ENCODE measurements around the gene RIBC2. TPM values are rescaled to one million over a fixed set of nuclear protein-coding genes. Genes with fewer than 3 reads are reported as not detected.
A peak's percentile ranks its signal among the peaks of the same experiment; 100 is the strongest.
"Not testable (repeated sequence)": the region's sequence is repeated elsewhere in the genome, so short reads cannot be mapped to it uniquely, and the experiment has no call there.

RIBC2 gene
- polyA plus RNA-seq, 1 of the 3 experiments (the other 2 are of a cell fraction), result not detected

DNA sequence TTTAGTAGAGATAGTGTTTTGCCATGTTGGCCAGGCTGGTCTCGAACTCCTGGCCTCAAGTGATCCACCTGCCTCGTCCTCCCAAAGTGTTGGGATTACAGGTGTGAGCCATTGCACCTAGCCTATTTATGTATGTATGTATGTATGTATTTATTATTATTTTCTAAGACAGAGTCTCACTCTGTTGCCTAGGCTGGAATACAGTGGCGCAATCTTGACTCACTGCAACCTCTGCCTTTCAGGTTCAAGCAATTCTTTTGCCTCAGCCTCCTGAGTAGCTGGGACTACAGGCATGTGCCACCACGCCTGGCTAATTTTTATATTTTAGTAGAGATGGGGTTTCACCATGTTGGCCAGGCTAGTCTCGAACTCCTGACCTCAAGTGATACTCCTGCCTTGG lies 35.9 kb downstream of the RIBC2 start:
- H3K9me3 ChIP-seq; H4K20me1 ChIP-seq (ENCODE audit: insufficient read depth); H3K79me2 ChIP-seq (ENCODE audit: insufficient read depth); H3K9ac ChIP-seq; H3K4me2 ChIP-seq; CTCF ChIA-PET; H3K27ac ChIP-seq (ENCODE audit: low read depth in 2 of 2, low read length in 1 of 2); POLR2A ChIA-PET; H2AFZ ChIP-seq (ENCODE audit: low read depth); H3K9me2 ChIP-seq; DNase-seq; H3K4me3 ChIP-seq (ENCODE audit: low read depth in 2 of 2, low read length in 1 of 2); H3K27me3 ChIP-seq (ENCODE audit: insufficient read depth); H3K36me3 ChIP-seq (replicated peaks in 1 of 2; ENCODE audit: control insufficient read depth in 1 of 2, insufficient read depth in 2 of 2, low read length in 1 of 2): not testable (repeated sequence)
- peaks cover 20 to 24% of the 10 kb centered on the region in 2 experiments; a peak in 3 of 4 replicates for H3K4me1 ChIP-seq (ENCODE audit: control insufficient read depth in 1 of 2, insufficient read depth in 2 of 2, low read depth in 1 of 2, low read length in 1 of 2)
- H3F3A ChIP-seq (replicated peaks; ENCODE audit: insufficient read depth), result peaks cover 16% of the 10 kb centered on the region
- WGBS (ENCODE audit: low lambda C conversion rate), result 92% methylated on average over 5 of the region's 5 CpGs

GRCh38 chr22:45450101-45450785 lies 36.8 kb downstream of the RIBC2 start:
- Histone ChIP-seq H3K79me2 (ENCODE audit: insufficient read depth) (no peaks in the 10 kb centered on the region), H3K9me3 (no peaks in the 10 kb centered on the region), H3K27ac (ENCODE audit: low read depth in 2 of 2, low read length in 1 of 2) (peak overlapping the region; percentile 81 to 89), H3K9me2 (no peaks in the 10 kb centered on the region), H3K9ac (no peak overlapping the region), H3K4me3 (ENCODE audit: low read depth in 2 of 2, low read length in 1 of 2) (no peak overlapping the region), H3K36me3 (replicated peaks in 1 of 2; ENCODE audit: control insufficient read depth in 1 of 2, insufficient read depth in 2 of 2, low read length in 1 of 2) (no peaks in the 10 kb centered on the region), H3K27me3 (ENCODE audit: insufficient read depth) (no peaks in the 10 kb centered on the region), H4K20me1 (ENCODE audit: insufficient read depth) (no peaks in the 10 kb centered on the region), H3F3A (replicated peaks; ENCODE audit: insufficient read depth) (peaks cover 16% of the 10 kb centered on the region), H2AFZ (ENCODE audit: low read depth) (no peak overlapping the region), H3K4me1 (ENCODE audit: control insufficient read depth in 1 of 2, insufficient read depth in 2 of 2, low read depth in 1 of 2, low read length in 1 of 2) (peaks cover 20 to 30% of the 10 kb centered on the region in 2 experiments; a peak in 3 of 4 replicates), H3K4me2 (peak overlapping the region; percentile 51; the same call in 1 of the 2 replicates)
- TF ChIP-seq EZH2phosphoT487 (IDR thresholded peaks at IDR 0.05; ENCODE audit: borderline replicate concordance, low read depth) (no peak), SMC3 (IDR thresholded peaks at IDR 0.05; ENCODE audit: low read depth, low read length) (no peak), GABPA (IDR thresholded peaks at IDR 0.05; ENCODE audit: low read depth) (no peak), RCOR1 (IDR thresholded peaks at IDR 0.05; ENCODE audit: low read length) (no peak), GATA2 (CRISPR knock-in tag; IDR thresholded peaks at IDR 0.05) (no peak)
- ChIA-PET POLR2A (no interaction called here), CTCF (no interaction called here)
- 87% methylated on average over 12 of the region's 16 CpGs for WGBS (ENCODE audit: low lambda C conversion rate)
- no peak for DNase-seq

DNA sequence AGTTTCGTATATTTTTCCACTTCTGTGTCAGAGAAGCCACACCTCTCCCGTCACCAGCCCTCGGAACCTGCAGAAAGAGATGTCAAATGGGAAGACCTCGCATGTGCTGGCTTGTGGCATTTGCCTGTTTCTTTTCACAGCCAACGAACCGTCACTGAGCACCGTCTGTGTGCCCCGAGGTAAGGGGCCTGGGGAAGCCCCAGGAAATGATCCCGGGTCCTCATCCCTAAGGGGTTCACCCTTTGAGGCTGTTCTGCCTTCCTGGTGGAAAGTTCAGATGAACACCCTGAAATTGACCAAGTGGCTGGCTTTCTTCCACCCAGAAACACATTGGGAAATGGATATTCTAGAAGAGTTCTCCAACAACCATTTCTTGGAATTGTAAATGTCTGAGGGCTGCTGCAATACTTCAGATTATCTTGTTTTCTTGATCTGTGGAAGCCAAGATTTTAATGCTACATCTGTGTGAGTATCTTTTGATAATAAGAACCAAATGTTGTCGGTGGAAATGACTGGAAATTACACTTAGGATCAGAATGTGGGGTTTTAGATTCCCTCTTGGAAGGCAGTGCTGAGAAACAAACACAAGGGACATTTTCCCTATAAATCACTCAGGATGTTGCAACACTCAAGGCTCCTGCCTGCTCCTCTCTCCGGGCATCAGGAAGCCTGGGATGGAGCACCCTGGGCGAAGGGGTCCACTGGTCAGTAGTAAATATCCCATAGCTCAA lies 37.6 kb downstream of the RIBC2 start:
- Histone ChIP-seq H3K4me2 (peak overlapping the region; percentile 51; the same call in 1 of the 2 replicates), H3K27me3 (ENCODE audit: insufficient read depth) (no peaks in the 10 kb centered on the region), H3K9me3 (no peaks in the 10 kb centered on the region), H3K9ac (peak overlapping the region; percentile 6; the same call in 1 of the 2 replicates), H3K4me3 (ENCODE audit: low read depth in 2 of 2, low read length in 1 of 2) (no peak overlapping the region), H2AFZ (ENCODE audit: low read depth) (peak overlapping the region; percentile 1; the same call in 1 of the 2 replicates), H3F3A (replicated peaks; ENCODE audit: insufficient read depth) (peaks cover 16% of the 10 kb centered on the region), H3K9me2 (no peaks in the 10 kb centered on the region), H3K36me3 (replicated peaks in 1 of 2; ENCODE audit: control insufficient read depth in 1 of 2, insufficient read depth in 2 of 2, low read length in 1 of 2) (no peaks in the 10 kb centered on the region), H3K27ac (ENCODE audit: low read depth in 2 of 2, low read length in 1 of 2) (peak overlapping the region; percentile 81 to 89), H3K79me2 (ENCODE audit: insufficient read depth) (no peaks in the 10 kb centered on the region), H4K20me1 (ENCODE audit: insufficient read depth) (no peaks in the 10 kb centered on the region), H3K4me1 (ENCODE audit: control insufficient read depth in 1 of 2, insufficient read depth in 2 of 2, low read depth in 1 of 2, low read length in 1 of 2) (peaks cover 20 to 33% of the 10 kb centered on the region in 2 experiments; a peak in 3 of 4 replicates)
- ChIA-PET POLR2A (no interaction called here), CTCF (interaction anchor here (0.7 kb wide), 1 partner anchor 15 kb away, joined by 3 read pairs; no protein-coding TSS in a partner anchor)
- no peak for DNase-seq
- WGBS (ENCODE audit: low lambda C conversion rate), result 38% methylated on average over 9 of the region's 12 CpGs
- TF ChIP-seq FOXJ3 (CRISPR knock-in tag; IDR thresholded peaks at IDR 0.05), result no peak
- no peak for TF ChIP-seq ELF1 (IDR thresholded peaks at IDR 0.05)
- peak; percentile 70 for TF ChIP-seq TEAD4 (IDR thresholded peaks at IDR 0.05; ENCODE audit: borderline replicate concordance, insufficient read depth)
- TF ChIP-seq JUND (IDR thresholded peaks at IDR 0.05), result peak; percentile 86
- TF ChIP-seq, protein P1, sequence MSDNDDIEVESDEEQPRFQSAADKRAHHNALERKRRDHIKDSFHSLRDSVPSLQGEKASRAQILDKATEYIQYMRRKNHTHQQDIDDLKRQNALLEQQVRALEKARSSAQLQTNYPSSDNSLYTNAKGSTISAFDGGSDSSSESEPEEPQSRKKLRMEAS (IDR thresholded peaks at IDR 0.05; ENCODE audit: low read depth), result peak; percentile 75
- TF ChIP-seq RFX5 (IDR thresholded peaks at IDR 0.05; ENCODE audit: low read length), result no peak
- peak; percentile 90 for TF ChIP-seq FOXM1 (IDR thresholded peaks at IDR 0.05; ENCODE audit: low read depth)
- TF ChIP-seq, protein P2, sequence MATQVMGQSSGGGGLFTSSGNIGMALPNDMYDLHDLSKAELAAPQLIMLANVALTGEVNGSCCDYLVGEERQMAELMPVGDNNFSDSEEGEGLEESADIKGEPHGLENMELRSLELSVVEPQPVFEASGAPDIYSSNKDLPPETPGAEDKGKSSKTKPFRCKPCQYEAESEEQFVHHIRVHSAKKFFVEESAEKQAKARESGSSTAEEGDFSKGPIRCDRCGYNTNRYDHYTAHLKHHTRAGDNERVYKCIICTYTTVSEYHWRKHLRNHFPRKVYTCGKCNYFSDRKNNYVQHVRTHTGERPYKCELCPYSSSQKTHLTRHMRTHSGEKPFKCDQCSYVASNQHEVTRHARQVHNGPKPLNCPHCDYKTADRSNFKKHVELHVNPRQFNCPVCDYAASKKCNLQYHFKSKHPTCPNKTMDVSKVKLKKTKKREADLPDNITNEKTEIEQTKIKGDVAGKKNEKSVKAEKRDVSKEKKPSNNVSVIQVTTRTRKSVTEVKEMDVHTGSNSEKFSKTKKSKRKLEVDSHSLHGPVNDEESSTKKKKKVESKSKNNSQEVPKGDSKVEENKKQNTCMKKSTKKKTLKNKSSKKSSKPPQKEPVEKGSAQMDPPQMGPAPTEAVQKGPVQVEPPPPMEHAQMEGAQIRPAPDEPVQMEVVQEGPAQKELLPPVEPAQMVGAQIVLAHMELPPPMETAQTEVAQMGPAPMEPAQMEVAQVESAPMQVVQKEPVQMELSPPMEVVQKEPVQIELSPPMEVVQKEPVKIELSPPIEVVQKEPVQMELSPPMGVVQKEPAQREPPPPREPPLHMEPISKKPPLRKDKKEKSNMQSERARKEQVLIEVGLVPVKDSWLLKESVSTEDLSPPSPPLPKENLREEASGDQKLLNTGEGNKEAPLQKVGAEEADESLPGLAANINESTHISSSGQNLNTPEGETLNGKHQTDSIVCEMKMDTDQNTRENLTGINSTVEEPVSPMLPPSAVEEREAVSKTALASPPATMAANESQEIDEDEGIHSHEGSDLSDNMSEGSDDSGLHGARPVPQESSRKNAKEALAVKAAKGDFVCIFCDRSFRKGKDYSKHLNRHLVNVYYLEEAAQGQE (IDR thresholded peaks at IDR 0.05; ENCODE audit: low read depth, low read length), result no peak; the same call in 1 of the 2 replicates
- no peak for TF ChIP-seq IRF3 (IDR thresholded peaks at IDR 0.05; ENCODE audit: low read depth, low read length)
- no peak for TF ChIP-seq GABPA (IDR thresholded peaks at IDR 0.05; ENCODE audit: low read depth)
- TF ChIP-seq GATA2 (CRISPR knock-in tag; IDR thresholded peaks at IDR 0.05), result no peak

All from SK-N-SH (cell line).